Measurements from ENCODE around the gene SLC15A4. TPM values are rescaled to one million over a fixed set of nuclear protein-coding genes. Genes with fewer than 3 reads are reported as not detected.

The SLC15A4 gene
- polyA plus RNA-seq, 2 donors = 7.3 to 9.4 TPM

- no peak overlapping the region for H3K27ac ChIP-seq (ENCODE audit: low read depth in 2 of 2, low read length in 1 of 2)
- no peaks in the 10 kb centered on the region for H3K9me3 ChIP-seq (ENCODE audit: control insufficient read depth in 2 of 2, insufficient read depth in 1 of 2, low read depth in 1 of 2, low read length in 1 of 2)
- no peaks in the 10 kb centered on the region for H3K27me3 ChIP-seq (ENCODE audit: control insufficient read depth in 1 of 2, insufficient read depth in 2 of 2, low read length in 2 of 2)
- 45 to 51% methylated on average over 11 of the region's 11 CpGs for WGBS, 2 donors
- no peaks in the 10 kb centered on the region for H3K36me3 ChIP-seq (ENCODE audit: control insufficient read depth in 2 of 2, insufficient read depth in 2 of 2, low read length in 1 of 2)
- no peak overlapping the region for H3K4me3 ChIP-seq (ENCODE audit: low read depth in 1 of 2, low read length in 2 of 2)
- no peaks in the 10 kb centered on the region for H3K4me1 ChIP-seq (ENCODE audit: control insufficient read depth in 2 of 2, insufficient read depth in 2 of 2, low read length in 1 of 2)
These were observed 77.7 kb downstream of the SLC15A4 start for GRCh38 chr12:128745772-128746689.

- no peaks in the 10 kb centered on the region for H3K9me3 ChIP-seq (ENCODE audit: control insufficient read depth in 2 of 2, insufficient read depth in 1 of 2, low read depth in 1 of 2, low read length in 1 of 2)
- 71 to 72% methylated on average over 7 of the region's 7 CpGs for WGBS, 2 donors
- no peaks in the 10 kb centered on the region for H3K36me3 ChIP-seq (ENCODE audit: control insufficient read depth in 2 of 2, insufficient read depth in 2 of 2, low read length in 1 of 2)
- H3K4me1 ChIP-seq (ENCODE audit: control insufficient read depth in 2 of 2, insufficient read depth in 2 of 2, low read length in 1 of 2) = no peaks in the 10 kb centered on the region
- no peak overlapping the region for H3K4me3 ChIP-seq (ENCODE audit: low read depth in 1 of 2, low read length in 2 of 2)
- no peak overlapping the region for H3K27ac ChIP-seq (ENCODE audit: low read depth in 2 of 2, low read length in 1 of 2)
- H3K27me3 ChIP-seq (ENCODE audit: control insufficient read depth in 1 of 2, insufficient read depth in 2 of 2, low read length in 2 of 2) = no peaks in the 10 kb centered on the region
These were observed 79.8 kb downstream of the SLC15A4 start for GRCh38 chr12:128743916-128744315.

Other genes starting within 250 kb of the SLC15A4 start
- gene GLT1D1, start 29.5 kb upstream of the SLC15A4 start, polyA plus RNA-seq = under 1 TPM; 0.06 to 0.19 TPM